BLaER1 treated with 17β-estradiol and CSF1 and Interleukin-3, amounts not matched to agents 10 nM and 100 nM (cell line): ENCODE results near the gene MACO1.

Source experiments
- H3K27ac ChIP-seq, 11 experiments: shearing (Covaris generic); formaldehyde crosslinking; 2 replicates each; pipeline ENCODE4 v1.8.1; 2022
- H3K27me3 ChIP-seq, 11 experiments: shearing (Covaris generic); formaldehyde crosslinking; 2 replicates each; pipeline ENCODE4 v1.8.1; 2022
- H3K36me3 ChIP-seq, 11 experiments: shearing (Covaris generic); formaldehyde crosslinking; 2 replicates each; pipeline ENCODE4 v1.8.1; 2022
- H3K4me1 ChIP-seq, 10 experiments: shearing (Covaris generic); formaldehyde crosslinking; 2 replicates each; pipeline ENCODE4 v1.8.1; 2022
- H3K4me2 ChIP-seq, 11 experiments: shearing (Covaris generic); formaldehyde crosslinking; 2 replicates each; pipeline ENCODE4 v1.8.1; 2022
- H3K4me3 ChIP-seq, 10 experiments: shearing (Covaris generic); formaldehyde crosslinking; 2 replicates each; pipeline ENCODE4 v1.8.1; 2022
- H3K9ac ChIP-seq, 11 experiments: shearing (Covaris generic); formaldehyde crosslinking; 2 replicates each; pipeline ENCODE4 v1.8.1; 2022
- H3K9me3 ChIP-seq, 11 experiments: shearing (Covaris generic); formaldehyde crosslinking; replicated peaks in 1 of 11; 2 replicates each; pipeline ENCODE4 v1.8.1; 2022
- H4K20me1 ChIP-seq, 11 experiments: shearing (Covaris generic); formaldehyde crosslinking; 2 replicates each; pipeline ENCODE4 v1.8.1; 2022
- Cebpa-rat ChIP-seq, 11 experiments: shearing (Covaris generic); IDR thresholded peaks; 2 replicates each; pipeline ENCODE4 v1.8.1; 2022

MACO1 gene

GRCh38 chr1:25513666-25514065, 83.0 kb downstream of the MACO1 start:
- H3K4me3 ChIP-seq = no peak overlapping the region
- peaks cover 0 to 7% (median 3%) of the 10 kb centered on the region in 11 experiments; a peak in 4 of 22 replicates for H3K9me3 ChIP-seq
- no peaks in the 10 kb centered on the region for H4K20me1 ChIP-seq
- no peak for TF ChIP-seq Cebpa-rat (IDR thresholded peaks at IDR 0.05)
- no peaks in the 10 kb centered on the region for H3K4me1 ChIP-seq
- H3K36me3 ChIP-seq = no peaks in the 10 kb centered on the region
- H3K4me2 ChIP-seq = no peak overlapping the region
- H3K27me3 ChIP-seq = no peaks in the 10 kb centered on the region
- no peak overlapping the region for H3K27ac ChIP-seq
- H3K9ac ChIP-seq = no peak overlapping the region

- Histone ChIP-seq H3K4me1 (peaks cover 0 to 11% (median 0%) of the 10 kb centered on the region in 10 experiments; a peak in 6 of 20 replicates), H3K27ac (no peak overlapping the region), H3K4me2 (no peak overlapping the region), H4K20me1 (no peaks in the 10 kb centered on the region), H3K27me3 (no peaks in the 10 kb centered on the region), H3K36me3 (no peaks in the 10 kb centered on the region), H3K9ac (no peak overlapping the region), H3K4me3 (no peak overlapping the region), H3K9me3 (peaks cover 0 to 7% (median 3%) of the 10 kb centered on the region in 11 experiments; a peak in 4 of 22 replicates)
- TF ChIP-seq Cebpa-rat (IDR thresholded peaks at IDR 0.05) = no peak
Observed at GRCh38 chr1:25515033-25515432, 84.3 kb downstream of the MACO1 start.

GRCh38 chr1:25516686-25517085, 86.0 kb downstream of the MACO1 start:
- H3K27me3 ChIP-seq = no peaks in the 10 kb centered on the region
- no peak overlapping the region for H3K27ac ChIP-seq

DNA sequence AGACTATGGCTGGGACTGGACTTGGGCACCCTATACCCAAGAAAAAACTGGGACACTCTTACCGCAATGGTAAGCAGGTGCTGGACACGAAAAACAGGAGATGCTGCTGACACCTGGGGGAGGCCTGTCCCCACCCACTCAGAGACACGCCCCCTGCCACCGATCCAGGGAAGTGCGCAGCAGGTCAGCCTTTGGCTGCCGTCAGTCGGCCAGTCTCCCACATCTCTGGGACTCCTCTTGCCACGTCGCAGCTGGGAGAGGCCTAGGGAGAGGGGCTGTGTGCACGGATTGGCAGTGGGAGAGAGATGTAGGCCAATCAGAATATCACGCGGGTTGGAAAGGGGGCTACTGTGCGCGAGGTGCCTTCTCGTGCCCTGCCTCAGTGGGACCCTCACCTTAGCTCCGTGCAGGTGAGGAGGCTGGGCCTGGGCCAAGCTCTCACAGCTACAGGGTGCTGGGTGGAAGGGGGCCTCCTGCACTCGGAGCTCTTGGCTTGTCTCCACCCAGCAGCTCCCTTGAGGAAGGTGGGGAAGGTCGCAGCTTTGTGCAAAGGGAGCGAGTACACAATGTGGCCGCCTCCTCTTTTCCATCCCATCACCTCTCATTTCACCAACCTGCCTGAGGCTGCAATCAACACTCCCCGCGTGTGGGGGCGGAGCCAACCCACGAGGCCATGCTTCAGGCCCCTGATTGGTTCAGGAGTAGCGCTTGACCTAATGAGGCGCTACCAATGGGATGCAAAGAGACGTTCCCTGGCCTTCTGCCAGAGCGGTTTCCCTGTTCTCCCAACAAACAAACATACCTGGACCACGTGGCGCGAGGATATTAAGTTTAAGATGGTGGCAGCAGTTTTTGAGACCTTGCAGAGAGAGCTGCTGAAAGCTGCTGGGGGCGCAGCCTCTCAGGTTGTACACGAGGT, 87.0 kb downstream of the MACO1 start:
- H3K4me1 ChIP-seq = peaks cover 0 to 22% (median 19%) of the 10 kb centered on the region in 10 experiments; a peak in 18 of 20 replicates
- no peak overlapping the region for H3K9ac ChIP-seq
- H3K27ac ChIP-seq = no peak overlapping the region
- no peaks in the 10 kb centered on the region for H3K27me3 ChIP-seq
- no peak overlapping the region for H3K4me2 ChIP-seq
- H4K20me1 ChIP-seq = no peaks in the 10 kb centered on the region
- H3K4me3 ChIP-seq = no peak overlapping the region
- no peak for TF ChIP-seq Cebpa-rat (IDR thresholded peaks at IDR 0.05)
- H3K9me3 ChIP-seq = peaks cover 0 to 5% (median 1%) of the 10 kb centered on the region in 11 experiments; a peak in 4 of 22 replicates
- no peaks in the 10 kb centered on the region for H3K36me3 ChIP-seq

More at GRCh38 chr1:25516686-25517085, 86.0 kb downstream of the MACO1 start:
- Histone ChIP-seq H3K9ac (no peak overlapping the region), H3K36me3 (no peaks in the 10 kb centered on the region), H3K4me2 (no peak overlapping the region), H3K9me3 (peaks cover 0 to 7% (median 3%) of the 10 kb centered on the region in 11 experiments; a peak in 4 of 22 replicates), H4K20me1 (no peaks in the 10 kb centered on the region), H3K4me3 (no peak overlapping the region), H3K4me1 (peaks cover 0 to 13% (median 10%) of the 10 kb centered on the region in 10 experiments; a peak in 14 of 20 replicates)
- TF ChIP-seq Cebpa-rat (IDR thresholded peaks at IDR 0.05) = no peak

DNA sequence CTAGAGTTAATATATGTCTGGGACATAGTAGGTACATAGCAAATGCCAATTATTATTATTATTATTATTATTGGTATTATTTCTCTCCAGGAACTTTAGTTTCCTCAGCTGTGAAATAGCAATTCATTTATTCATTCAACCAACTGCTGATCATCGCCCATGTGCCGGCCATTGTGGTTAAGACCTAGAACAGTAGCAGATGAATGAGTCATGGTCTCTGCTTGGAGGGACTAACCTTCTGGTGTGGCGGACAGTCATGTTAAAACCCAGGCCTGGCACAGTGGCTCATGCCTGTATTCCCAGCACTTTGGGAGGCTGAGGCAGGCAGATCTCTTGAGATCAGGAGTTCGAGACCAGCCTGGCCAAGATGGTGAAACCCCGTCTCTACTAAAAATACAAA, 88.9 kb downstream of the MACO1 start:
- H3K27me3 ChIP-seq = no peaks in the 10 kb centered on the region
- H3K4me1 ChIP-seq = peaks cover 0 to 39% (median 23%) of the 10 kb centered on the region in 10 experiments; a peak in 18 of 20 replicates
- no peak overlapping the region; a peak in 1 of 22 replicates for H3K4me2 ChIP-seq
- H4K20me1 ChIP-seq = no peaks in the 10 kb centered on the region
- no peak overlapping the region for H3K9ac ChIP-seq
- H3K9me3 ChIP-seq = no peaks in the 10 kb centered on the region
- no peak overlapping the region for H3K4me3 ChIP-seq
- H3K27ac ChIP-seq = no peak overlapping the region
- TF ChIP-seq Cebpa-rat (IDR thresholded peaks at IDR 0.05) = no peak
- H3K36me3 ChIP-seq = no peaks in the 10 kb centered on the region

DNA sequence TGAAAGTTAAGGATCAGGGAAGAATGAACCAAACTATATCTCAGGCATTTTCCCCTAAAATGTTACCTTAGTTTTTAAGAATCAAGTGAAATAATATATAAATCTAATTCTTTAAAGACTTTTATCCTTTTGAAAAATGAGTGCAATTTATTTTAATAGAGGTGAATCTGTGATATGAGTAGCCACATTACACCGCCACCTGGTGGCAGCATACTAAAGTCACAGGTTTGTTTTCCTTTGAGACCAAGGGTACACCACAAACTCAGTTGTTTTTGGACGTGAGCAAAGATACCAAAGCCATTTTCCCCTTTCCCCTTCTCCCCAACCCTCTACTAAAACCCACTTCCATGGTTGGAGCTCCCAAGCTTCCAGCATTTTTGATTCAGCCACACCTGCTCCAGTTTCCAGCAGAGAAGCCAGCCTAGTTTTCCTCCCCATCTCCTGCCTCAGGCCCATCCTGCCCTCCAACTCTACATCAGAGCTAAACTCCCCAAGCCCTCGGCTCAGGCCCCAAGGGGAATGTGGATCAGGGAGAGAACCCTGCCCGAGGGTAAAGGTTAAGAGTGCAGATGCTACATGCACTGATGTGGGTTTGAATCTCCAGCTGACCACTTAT, 89.9 kb downstream of the MACO1 start:
- Histone ChIP-seq H3K27me3 (no peaks in the 10 kb centered on the region), H3K9ac (0 out of 22 replicates have a peak overlapping the region, but pooled peaks of 2 of the 11 experiments have one; percentile 35 to 36), H3K27ac (no peak overlapping the region), H3K4me1 (peaks cover 0 to 41% (median 23%) of the 10 kb centered on the region in 10 experiments; a peak in 18 of 20 replicates), H3K4me3 (no peak overlapping the region), H3K9me3 (no peaks in the 10 kb centered on the region), H4K20me1 (no peaks in the 10 kb centered on the region), H3K36me3 (no peaks in the 10 kb centered on the region), H3K4me2 (peak overlapping the region in 7 of 11 experiments; percentile 4 to 54 (median 28); a peak in 6 of 22 replicates)
- TF ChIP-seq Cebpa-rat (IDR thresholded peaks at IDR 0.05) = no peak

- Histone ChIP-seq H3K4me3 (no peak overlapping the region), H3K27ac (no peak overlapping the region), H3K36me3 (no peaks in the 10 kb centered on the region), H3K9me3 (no peaks in the 10 kb centered on the region), H3K9ac (0 out of 22 replicates have a peak overlapping the region, but pooled peaks of 1 of the 11 experiments have one; percentile 37), H4K20me1 (no peaks in the 10 kb centered on the region), H3K4me2 (peak overlapping the region in 9 of 11 experiments; percentile 20 to 75 (median 65); a peak in 16 of 22 replicates), H3K4me1 (peaks cover 0 to 41% (median 23%) of the 10 kb centered on the region in 10 experiments; a peak in 18 of 20 replicates), H3K27me3 (no peaks in the 10 kb centered on the region)
- no peak for TF ChIP-seq Cebpa-rat (IDR thresholded peaks at IDR 0.05)
Observed at GRCh38 chr1:25522031-25522655, 91.4 kb downstream of the MACO1 start.

DNA sequence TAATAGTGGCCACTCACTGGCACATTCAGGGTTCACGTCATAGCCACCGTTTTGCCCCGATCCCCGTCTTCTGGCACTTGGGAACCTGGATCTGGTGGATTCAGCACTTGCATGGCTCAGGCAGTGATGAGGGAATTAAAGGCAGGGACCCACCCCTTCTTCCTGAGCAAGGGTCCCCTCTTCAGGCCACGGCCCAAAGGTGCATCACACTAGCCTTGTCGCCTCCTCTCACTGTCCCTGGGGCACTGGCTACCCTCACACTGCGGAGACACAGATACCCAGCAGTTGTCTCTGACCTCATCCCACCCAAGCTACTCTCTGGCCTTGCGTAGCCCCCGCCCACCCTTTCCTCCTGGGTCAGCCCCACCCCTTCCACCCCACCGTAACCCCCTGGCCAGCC, 92.8 kb downstream of the MACO1 start:
- Histone ChIP-seq H3K9ac (no peak overlapping the region), H3K27me3 (no peaks in the 10 kb centered on the region), H3K4me3 (no peak overlapping the region), H3K36me3 (no peaks in the 10 kb centered on the region), H3K4me2 (peak overlapping the region in 2 of 11 experiments; percentile 68 to 75; a peak in 1 of 22 replicates), H4K20me1 (no peaks in the 10 kb centered on the region), H3K9me3 (no peaks in the 10 kb centered on the region), H3K27ac (no peak overlapping the region), H3K4me1 (peaks cover 0 to 41% (median 23%) of the 10 kb centered on the region in 10 experiments; a peak in 18 of 20 replicates)
- TF ChIP-seq Cebpa-rat (IDR thresholded peaks at IDR 0.05) = no peak
